Measurements from ENCODE around the gene WDR62. TPM values are rescaled to one million over a fixed set of nuclear protein-coding genes. Genes with fewer than 3 reads are reported as not detected.

Gene WDR62
- total RNA-seq, 8 experiments from 2014 or later, result 0.49 to 12.6 (median 1.3) TPM

DNA sequence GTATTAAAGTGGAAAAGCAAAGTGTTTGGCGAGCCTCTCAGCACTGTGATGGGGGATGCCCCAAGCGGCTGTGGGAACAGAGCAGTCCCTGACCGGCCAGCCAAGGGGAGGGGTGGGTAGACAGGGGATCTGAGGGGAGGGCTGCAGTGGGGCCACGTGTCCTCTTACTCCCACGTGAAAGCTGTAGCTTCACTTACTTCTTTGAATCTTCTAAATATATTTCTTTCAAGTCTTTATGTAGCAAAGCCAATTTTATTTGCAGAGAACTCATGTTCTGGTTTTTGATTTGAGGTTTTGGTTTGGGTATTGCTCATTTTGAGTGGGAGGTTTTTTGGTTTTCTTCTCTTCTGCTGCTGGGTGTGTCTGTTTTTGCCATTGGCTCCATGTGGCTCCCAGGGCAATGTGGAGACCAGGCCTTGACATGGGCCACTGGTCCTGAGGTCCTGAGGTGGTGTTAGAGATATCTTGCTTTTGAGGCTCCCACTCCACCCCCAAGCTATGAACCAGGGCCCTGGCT, 38.5 kb downstream of the WDR62 start:
- H3K27ac ChIP-seq, result no peak overlapping the region
- in situ Hi-C loops (cut with MboI; ENCODE audit: low pct_unique_long_range_greater_than_20kb in 2 of 9, low sequenced_read_pairs in 9 of 9, unreplicated experiment in 9 of 9), result no loop called here
- 40 to 100% (median 90%) methylated on average over 1 to 2 of the region's 5 CpGs; no CpG with 5 or more reads in 4 of the 10 experiments for WGBS, 10 experiments
- ATAC-seq (replicated peaks in 6 of 8), result no peak
- H3K4me1 ChIP-seq (replicated peaks in 1 of 2), result peaks cover 0 to 7% of the 10 kb centered on the region in 2 donors
- H3K4me3 ChIP-seq, result no peak overlapping the region

DNA sequence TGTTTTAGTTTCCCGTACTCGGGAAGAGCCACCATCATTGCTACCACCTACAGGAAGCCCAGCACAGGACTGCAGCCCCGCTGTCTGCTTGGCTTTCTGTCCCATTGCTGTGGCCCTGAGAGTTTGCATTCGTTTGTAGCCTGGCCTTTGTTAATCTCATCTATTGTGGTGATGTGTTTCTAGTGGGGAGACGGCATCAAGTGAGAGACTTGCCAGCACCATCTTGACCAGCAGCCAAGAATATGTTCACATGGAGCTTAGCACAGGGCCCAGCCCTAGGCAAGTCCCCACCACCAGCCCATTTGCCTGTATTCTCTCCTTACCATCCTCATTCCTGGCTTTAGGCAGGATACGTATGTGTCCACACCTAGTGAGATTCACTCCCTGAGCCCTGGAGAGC, 39.0 kb downstream of the WDR62 start:
- Histone ChIP-seq H3K4me1 (replicated peaks in 1 of 2) (peaks cover 0 to 7% of the 10 kb centered on the region in 2 donors), H3K27ac (no peak overlapping the region), H3K4me3 (no peak overlapping the region)
- no peak for ATAC-seq (replicated peaks in 6 of 8)
- 33 to 100% (median 100%) methylated on average over 1 to 4 of the region's 6 CpGs; no CpG with 5 or more reads in 5 of the 10 experiments for WGBS, 10 experiments
- in situ Hi-C loops (cut with MboI; ENCODE audit: low pct_unique_long_range_greater_than_20kb in 2 of 9, low sequenced_read_pairs in 9 of 9, unreplicated experiment in 9 of 9), result no loop called here

DNA sequence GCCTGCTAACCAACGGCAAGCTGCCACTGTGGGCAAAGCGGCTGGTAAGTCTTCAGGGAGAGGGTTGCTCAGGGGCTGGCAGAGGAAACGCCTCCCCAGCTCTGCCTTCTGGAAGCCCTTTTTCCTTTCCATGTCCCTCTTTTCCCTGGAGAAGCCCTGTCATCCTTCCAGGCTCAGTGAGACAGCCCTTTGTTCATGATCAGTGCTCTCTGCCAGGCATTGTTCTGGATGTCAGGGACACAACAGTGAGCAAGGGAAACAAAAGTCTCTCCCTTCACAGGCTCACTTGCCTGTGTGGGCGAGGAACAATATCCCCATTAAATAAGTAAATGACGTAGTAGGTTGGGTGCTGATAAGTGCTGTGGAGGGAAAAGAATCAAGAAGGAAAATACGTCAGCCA, 42.3 kb downstream of the WDR62 start:
- Histone ChIP-seq H3K4me1 (replicated peaks in 1 of 2) (peaks cover 0 to 7% of the 10 kb centered on the region in 2 donors), H3K27ac (peak overlapping the region; percentile 52 to 86), H3K4me3 (no peak overlapping the region)
- peak in 5 of 8 experiments; percentile 82 to 92 (median 87) for ATAC-seq (replicated peaks in 6 of 8)
- in situ Hi-C loops (cut with MboI; ENCODE audit: low pct_unique_long_range_greater_than_20kb in 2 of 9, low sequenced_read_pairs in 9 of 9, unreplicated experiment in 9 of 9), result no loop called here
- WGBS, 10 experiments, result 38 to 100% (median 75%) methylated on average over 1 to 4 of the region's 6 CpGs; no CpG with 5 or more reads in 2 of the 10 experiments

DNA sequence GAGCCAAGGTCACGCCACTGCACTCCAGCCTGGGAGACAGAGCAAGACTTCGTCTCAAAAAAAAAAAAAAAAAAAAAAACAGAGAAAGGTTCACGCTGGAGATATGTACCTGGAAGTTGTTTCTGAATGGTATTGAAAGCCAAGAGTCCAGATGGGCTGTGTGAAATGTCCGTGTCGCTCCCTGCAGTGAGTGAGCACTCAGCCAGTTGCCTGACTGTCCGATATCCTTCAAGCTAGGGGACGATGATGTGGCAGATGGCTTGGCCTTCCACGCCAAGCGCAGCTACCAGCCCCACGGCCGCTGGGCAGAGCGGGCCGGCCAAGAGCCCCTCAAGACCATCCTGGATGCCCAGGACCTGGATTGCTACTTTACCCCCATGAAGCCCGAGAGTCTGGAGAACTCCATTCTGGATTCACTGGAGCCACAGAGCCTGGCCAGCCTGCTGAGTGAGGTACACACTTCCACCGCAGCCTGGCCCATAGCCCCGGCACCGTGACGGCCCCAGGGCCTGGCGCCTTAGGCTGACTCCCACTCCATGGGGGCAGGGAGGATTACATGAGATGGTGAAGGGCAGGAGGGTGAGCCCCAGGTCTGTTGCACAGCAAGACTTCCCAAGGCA, 44.6 kb downstream of the WDR62 start:
- no peak for ATAC-seq (replicated peaks in 6 of 8)
- 60 to 100% (median 97%) methylated on average over 1 to 12 of the region's 19 CpGs for WGBS, 10 experiments
- in situ Hi-C loops (cut with MboI; ENCODE audit: low pct_unique_long_range_greater_than_20kb in 2 of 9, low sequenced_read_pairs in 9 of 9, unreplicated experiment in 9 of 9), result no loop called here
- H3K4me3 ChIP-seq, result no peak overlapping the region
- H3K27ac ChIP-seq, result no peak overlapping the region
- H3K4me1 ChIP-seq (replicated peaks in 1 of 2), result peaks cover 0 to 7% of the 10 kb centered on the region in 2 donors

DNA sequence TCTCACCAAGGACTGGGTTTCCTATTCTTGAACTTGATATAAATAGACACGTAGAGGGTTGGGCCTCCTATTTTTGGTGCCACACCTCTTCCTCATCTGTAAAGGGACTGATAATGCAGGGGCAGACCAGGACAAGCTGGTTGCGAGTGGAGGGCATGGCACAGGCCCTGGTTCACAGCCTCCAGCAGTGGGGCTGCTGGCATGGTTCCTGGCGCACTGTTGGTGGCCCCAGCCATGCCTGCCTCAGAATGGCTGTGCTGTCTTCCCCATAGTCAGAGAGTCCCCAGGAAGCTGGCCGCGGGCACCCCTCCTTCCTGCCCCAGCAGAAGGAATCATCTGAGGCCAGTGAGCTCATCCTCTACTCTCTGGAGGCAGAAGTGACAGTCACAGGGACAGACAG, 45.8 kb downstream of the WDR62 start:
- ATAC-seq (replicated peaks in 6 of 8), result no peak
- H3K27ac ChIP-seq, result no peak overlapping the region
- peaks cover 0 to 7% of the 10 kb centered on the region in 2 donors for H3K4me1 ChIP-seq (replicated peaks in 1 of 2)
- in situ Hi-C loops (cut with MboI; ENCODE audit: low pct_unique_long_range_greater_than_20kb in 2 of 9, low sequenced_read_pairs in 9 of 9, unreplicated experiment in 9 of 9), result no loop called here
- WGBS, 10 experiments, result 71 to 100% (median 100%) methylated on average over 1 to 3 of the region's 5 CpGs; no CpG with 5 or more reads in 5 of the 10 experiments
- no peak overlapping the region for H3K4me3 ChIP-seq

DNA sequence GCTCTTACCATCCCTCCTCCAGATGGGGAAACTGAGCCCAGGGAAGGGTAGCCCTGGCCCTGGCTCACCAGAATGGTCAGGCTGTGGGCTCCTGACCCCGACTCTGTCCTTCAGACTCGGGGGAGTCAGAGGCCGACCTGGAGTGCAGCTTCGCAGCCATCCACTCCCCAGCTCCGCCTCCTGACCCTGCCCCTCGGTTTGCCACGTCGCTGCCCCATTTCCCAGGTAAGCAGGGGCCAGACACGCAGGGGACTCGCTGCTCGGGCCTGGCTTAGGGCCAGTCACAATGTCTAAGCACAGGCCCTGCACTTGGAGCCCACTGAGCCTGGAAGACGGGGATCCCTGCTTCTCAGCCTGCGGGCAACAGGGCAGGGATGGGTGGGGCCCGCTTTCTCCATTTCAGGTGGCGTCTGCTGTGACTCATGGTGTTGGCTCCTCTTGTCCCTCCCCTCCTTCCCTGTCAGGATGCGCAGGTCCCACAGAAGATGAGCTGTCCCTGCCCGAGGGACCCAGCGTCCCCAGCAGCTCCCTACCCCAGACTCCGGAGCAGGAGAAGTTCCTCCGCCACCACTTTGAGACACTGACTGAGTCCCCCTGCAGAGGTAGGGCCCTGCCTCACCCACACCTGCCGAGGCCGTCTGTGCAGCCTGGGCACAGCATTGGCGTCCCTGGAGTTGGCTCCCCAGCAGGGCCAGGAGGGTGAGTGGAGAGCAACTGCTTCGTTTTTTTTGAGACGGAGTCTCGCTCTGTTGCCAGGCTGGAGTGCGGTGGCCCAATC, 47.0 kb downstream of the WDR62 start:
- 85 to 100% (median 98%) methylated on average over 1 to 7 of the region's 27 CpGs; no CpG with 5 or more reads in 5 of the 10 experiments for WGBS, 10 experiments
- in situ Hi-C loops (cut with MboI; ENCODE audit: low pct_unique_long_range_greater_than_20kb in 2 of 9, low sequenced_read_pairs in 9 of 9, unreplicated experiment in 9 of 9), result no loop called here
- H3K27ac ChIP-seq, result no peak overlapping the region
- peaks cover 0 to 6% of the 10 kb centered on the region in 2 donors for H3K4me1 ChIP-seq (replicated peaks in 1 of 2)
- no peak overlapping the region for H3K4me3 ChIP-seq
- ATAC-seq (replicated peaks in 6 of 8), result peak in 1 of 8 experiments; percentile 42

DNA sequence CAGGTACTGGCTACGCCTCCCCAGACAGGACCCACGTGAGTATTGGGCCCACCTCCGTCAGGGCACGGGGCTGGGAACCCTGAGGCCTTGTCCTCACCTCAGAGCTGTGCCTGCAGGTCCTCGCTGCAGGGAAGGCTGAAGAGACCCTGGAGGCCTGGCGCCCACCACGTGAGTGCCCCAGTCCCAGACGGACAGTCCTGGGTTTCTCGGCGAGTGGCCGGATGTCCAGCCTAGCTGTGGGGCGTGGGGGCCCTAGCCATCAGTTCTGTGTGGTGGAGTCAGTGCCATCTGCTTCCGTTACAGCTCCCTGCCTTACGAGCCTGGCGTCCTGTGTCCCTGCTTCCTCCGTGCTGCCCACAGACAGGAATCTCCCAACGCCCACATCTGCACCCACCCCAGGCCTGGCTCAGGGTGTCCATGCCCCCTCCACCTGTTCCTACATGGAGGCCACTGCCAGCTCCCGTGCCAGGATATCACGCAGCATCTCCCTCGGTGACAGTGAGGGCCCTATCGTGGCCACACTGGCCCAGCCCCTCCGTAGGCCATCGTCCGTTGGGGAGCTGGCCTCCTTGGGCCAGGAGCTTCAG, 48.4 kb downstream of the WDR62 start:
- Histone ChIP-seq H3K27ac (no peak overlapping the region), H3K4me3 (no peak overlapping the region), H3K4me1 (replicated peaks in 1 of 2) (no peaks in the 10 kb centered on the region)
- 96 to 100% (median 100%) methylated on average over 1 to 5 of the region's 24 CpGs; no CpG with 5 or more reads in 7 of the 10 experiments for WGBS, 10 experiments
- in situ Hi-C loops (cut with MboI; ENCODE audit: low pct_unique_long_range_greater_than_20kb in 2 of 9, low sequenced_read_pairs in 9 of 9, unreplicated experiment in 9 of 9), result no loop called here
- ATAC-seq (replicated peaks in 6 of 8), result no peak

DNA sequence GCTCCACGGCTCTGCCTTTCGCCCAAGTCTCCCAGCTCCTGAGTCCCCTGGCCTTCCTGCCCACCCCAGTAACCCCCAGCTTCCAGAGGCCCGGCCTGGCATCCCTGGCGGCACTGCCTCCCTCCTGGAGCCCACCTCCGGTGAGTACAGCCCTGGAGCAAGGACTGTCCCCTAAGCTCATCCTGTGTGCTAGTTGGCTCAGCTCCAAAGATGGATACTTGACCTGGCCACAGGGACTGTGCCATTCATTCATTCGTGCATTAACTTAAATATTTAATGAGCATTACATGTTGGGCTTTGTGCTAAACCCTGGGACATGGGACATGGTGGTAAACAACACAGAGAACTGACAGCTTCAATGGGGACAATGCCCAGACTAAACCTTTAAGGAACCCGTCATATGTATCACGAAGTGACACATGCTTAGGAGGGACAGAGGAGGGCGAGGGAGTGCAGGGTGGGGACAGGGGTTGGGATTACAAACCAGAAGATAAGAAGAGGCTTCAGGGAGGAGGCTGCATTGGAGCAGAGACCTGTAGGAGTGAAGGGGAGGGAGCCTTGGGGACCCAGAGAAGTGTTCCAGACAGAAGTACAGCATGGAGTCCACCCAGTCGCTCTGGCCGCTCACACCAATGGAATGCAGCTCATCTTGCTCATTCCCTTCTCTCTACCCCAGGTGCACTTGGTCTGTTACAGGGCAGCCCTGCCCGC, 49.3 kb downstream of the WDR62 start:
- no peaks in the 10 kb centered on the region for H3K4me1 ChIP-seq (replicated peaks in 1 of 2)
- 40 to 100% (median 89%) methylated on average over 1 to 5 of the region's 12 CpGs; no CpG with 5 or more reads in 4 of the 10 experiments for WGBS, 10 experiments
- H3K4me3 ChIP-seq, result no peak overlapping the region
- H3K27ac ChIP-seq, result no peak overlapping the region
- in situ Hi-C loops (cut with MboI; ENCODE audit: low pct_unique_long_range_greater_than_20kb in 2 of 9, low sequenced_read_pairs in 9 of 9, unreplicated experiment in 9 of 9), result no loop called here
- ATAC-seq (replicated peaks in 6 of 8), result peak in 2 of 8 experiments; percentile 4 to 38

DNA sequence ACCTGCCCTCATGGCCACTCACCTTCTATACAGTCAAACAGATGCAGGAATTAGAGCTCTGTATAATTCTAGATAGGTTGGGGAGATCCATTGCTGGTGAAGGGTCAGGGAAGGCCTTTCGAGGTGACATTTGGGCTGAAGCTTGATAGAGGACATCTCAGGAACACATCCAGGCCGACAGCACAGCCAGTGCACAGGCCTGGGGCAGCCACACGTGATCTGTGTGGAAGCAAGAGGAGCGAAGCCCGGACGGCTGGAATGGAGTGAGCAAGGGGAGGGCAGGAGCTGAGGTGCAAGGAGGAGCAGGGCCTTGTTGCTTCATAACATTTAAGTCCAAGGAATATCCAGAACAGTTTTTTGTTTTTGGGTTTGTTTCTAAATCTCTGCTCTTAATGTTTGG, 51.7 kb downstream of the WDR62 start:
- no peak overlapping the region for H3K27ac ChIP-seq
- H3K4me3 ChIP-seq, result no peak overlapping the region
- no peak for ATAC-seq (replicated peaks in 6 of 8)
- WGBS, 10 experiments, result 80 to 100% (median 93%) methylated on average over 1 to 5 of the region's 6 CpGs; no CpG with 5 or more reads in 5 of the 10 experiments
- no peaks in the 10 kb centered on the region for H3K4me1 ChIP-seq (replicated peaks in 1 of 2)
- in situ Hi-C loops (cut with MboI; ENCODE audit: low pct_unique_long_range_greater_than_20kb in 2 of 9, low sequenced_read_pairs in 9 of 9, unreplicated experiment in 9 of 9), result no loop called here

DNA sequence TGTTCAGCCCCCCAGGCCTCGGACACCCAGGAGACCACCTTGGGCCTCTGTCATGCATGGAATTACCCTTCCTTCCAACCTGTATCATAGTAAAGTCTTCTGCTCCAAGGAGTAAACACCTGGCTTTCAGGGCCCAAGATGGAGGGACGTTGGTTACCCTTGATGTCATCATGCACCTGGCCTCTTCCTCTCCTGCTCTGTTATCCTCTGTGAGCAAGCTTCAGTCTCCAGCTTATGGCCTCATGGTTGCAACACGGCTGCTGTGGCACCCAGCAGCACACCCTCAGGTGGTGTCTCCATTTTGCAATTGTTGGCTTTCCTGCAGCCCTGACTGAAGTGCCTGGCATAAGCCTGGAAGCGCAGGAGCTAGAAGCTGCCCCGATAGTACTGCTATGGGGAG, 52.3 kb downstream of the WDR62 start:
- Histone ChIP-seq H3K27ac (no peak overlapping the region), H3K4me3 (no peak overlapping the region), H3K4me1 (replicated peaks in 1 of 2) (no peaks in the 10 kb centered on the region)
- WGBS, 10 experiments, result 92 to 100% (median 100%) methylated on average over 1 to 4 of the region's 5 CpGs; no CpG with 5 or more reads in 6 of the 10 experiments
- ATAC-seq (replicated peaks in 6 of 8), result no peak
- in situ Hi-C loops (cut with MboI; ENCODE audit: low pct_unique_long_range_greater_than_20kb in 2 of 9, low sequenced_read_pairs in 9 of 9, unreplicated experiment in 9 of 9), result no loop called here

DNA sequence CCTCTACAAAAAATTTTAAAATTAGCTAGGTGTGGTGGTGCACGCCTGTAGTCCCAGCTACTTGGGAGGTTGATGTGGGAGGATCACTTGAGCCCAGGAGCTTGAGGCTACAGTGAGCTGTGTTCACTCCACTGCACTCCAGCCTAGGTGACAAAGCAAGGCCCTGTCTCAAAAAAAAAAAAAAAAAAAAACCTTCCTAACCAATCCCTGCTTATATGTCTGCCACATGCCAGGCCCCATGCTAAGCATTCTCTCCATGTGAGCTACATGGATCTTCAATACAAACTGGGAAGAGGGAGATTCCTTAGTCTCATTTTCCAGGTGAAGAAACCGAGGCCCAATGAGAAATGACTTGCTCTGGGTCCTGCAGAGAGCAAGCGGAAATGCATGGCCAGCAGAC, 54.0 kb downstream of the WDR62 start:
- Histone ChIP-seq H3K4me3 (no peak overlapping the region), H3K27ac (no peak overlapping the region), H3K4me1 (replicated peaks in 1 of 2) (peaks cover 3 to 4% of the 10 kb centered on the region in 2 donors)
- in situ Hi-C loops (cut with MboI; ENCODE audit: low pct_unique_long_range_greater_than_20kb in 2 of 9, low sequenced_read_pairs in 9 of 9, unreplicated experiment in 9 of 9), result no loop called here
- WGBS, 10 experiments, result 71 to 100% (median 92%) methylated on average over 1 to 3 of the region's 3 CpGs; no CpG with 5 or more reads in 3 of the 10 experiments
- ATAC-seq (replicated peaks in 6 of 8), result no peak

DNA sequence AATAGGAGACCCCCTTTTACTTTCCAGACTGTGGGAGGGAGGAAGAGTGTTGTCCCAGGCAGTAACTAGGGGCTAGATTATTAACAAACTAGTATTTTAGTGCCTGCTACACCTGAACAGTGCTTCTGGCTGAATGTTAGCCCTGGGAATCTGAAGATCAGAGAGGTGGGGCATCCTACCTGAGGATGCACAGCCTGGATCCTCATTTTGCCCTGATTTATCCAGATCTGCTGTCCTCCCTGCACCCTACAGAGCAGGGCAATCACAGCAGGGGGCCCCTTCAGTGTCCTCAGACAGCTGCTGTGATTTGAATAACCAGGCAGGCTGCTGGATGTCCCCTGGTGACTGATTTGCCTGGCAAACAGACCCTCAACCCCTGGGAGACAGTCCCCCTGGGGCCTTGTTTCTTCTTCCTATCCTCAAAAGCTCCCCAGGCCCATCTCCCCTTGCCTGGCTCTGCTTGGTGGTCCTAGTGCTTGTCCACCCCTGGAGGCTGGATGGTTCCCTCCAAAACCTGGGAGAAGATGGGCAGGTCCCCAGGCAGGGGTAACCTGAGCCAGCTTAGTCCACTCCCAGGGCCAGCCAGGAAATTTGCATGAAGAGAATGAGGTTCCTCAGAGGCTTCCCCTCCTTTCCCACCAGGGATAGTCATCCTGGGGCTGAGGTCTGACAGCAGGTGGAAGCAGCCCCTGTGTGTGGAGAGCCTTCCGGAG, 55.9 kb downstream of the WDR62 start, which contains the start of gene OVOL3:
OVOL3 (plus strand) TSS at position 657 of the 713 bp plus-strand sequence. CDS start 60 bp downstream, outside the sequence.
- H3K27ac ChIP-seq, result no peak within 1 kb of the TSS
- peaks cover 4 to 5% of the 10 kb centered on the region in 2 donors for H3K4me1 ChIP-seq (replicated peaks in 1 of 2)
- ATAC-seq (replicated peaks in 6 of 8), result no peak
- 100% methylated on average over 1 of the region's 1 CpG; no CpG with 5 or more reads in 9 of the 10 experiments for WGBS, 10 experiments
- no peak within 1 kb of the TSS for H3K4me3 ChIP-seq
- in situ Hi-C loops (cut with MboI; ENCODE audit: low pct_unique_long_range_greater_than_20kb in 2 of 9, low sequenced_read_pairs in 9 of 9, unreplicated experiment in 9 of 9), result no loop called here

All from motor neuron (in vitro differentiated cells).